ENCODE data around the gene S100B.

The S100B gene

DNA sequence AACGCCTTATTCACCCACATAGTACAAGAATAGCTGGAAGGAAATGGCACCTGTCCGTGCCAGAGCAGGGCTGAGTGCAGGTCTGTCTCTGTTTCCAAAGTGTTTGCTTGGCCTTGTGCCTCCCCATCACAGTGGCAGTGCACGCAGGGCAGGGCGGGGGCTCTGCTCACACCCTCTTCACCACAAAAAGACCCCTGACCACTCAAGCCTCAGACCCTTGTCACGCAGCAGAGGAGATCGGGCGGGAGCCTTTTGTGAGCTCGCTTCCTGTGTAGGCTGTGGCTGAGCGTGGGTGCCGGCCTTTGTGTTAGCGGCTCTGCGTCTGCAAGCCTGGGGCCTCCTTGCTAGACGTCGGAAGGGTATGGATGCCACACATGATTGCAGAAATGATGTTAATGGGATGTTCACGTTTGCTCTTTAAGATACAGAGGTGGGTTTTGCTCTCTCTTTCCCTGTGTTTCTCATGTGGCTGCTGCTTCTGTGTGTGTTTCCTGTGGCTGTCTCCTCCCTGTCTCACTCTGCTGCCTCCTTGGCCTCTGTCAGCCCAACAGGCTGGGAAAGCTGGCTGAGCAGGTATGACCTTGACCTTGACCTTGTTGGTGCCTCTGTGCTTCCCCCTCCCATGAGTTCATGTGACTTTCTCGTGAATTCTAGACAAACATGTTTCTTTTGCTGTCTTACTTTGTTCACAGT lies 45.4 kb downstream of the S100B start:
- no peak for DNase-seq

DNA sequence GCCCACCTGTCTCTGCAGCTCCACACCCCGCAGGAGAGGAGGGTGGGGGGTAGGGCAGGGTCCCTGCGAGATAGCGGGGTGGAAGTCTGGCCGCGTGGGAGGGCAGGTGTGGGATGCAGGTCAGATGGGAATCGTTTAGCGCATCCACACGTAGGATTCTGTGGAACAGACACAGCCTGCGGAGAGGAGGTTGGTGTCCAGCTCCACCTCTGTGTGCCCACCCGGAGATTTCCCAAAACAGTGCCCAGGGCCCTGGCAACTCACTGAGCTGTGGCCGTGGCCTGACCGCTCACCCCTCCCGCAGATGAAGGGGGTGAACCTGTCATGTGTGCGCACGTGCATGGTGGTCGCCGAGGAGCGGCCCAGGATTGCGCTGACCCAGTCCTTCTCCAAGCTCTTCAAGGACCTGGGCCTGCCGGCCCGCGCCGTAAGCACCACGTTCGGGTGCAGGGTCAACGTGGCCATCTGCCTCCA lies 46.9 kb downstream of the S100B start:
- no peak for DNase-seq

DNA sequence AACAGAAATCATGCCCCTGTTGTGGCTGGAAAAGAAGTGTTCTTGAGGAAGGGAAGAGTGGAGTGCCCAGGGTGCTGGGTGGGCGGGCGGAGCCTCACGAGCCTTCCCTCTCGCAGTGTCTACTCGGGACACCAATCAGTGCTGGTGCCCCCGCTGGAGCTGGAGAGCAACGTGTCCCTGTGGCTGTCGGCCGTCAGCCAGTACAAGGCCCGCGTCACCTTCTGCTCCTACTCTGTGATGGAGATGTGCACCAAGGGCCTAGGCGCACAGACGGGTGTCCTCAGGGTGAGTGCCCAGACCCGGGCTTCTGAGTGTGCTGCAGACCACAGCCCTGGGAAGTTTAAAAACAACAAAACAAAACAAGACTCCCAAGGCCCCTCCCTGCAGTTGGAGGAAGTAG lies 47.4 kb downstream of the S100B start:
- DNase-seq, result no peak

DNA sequence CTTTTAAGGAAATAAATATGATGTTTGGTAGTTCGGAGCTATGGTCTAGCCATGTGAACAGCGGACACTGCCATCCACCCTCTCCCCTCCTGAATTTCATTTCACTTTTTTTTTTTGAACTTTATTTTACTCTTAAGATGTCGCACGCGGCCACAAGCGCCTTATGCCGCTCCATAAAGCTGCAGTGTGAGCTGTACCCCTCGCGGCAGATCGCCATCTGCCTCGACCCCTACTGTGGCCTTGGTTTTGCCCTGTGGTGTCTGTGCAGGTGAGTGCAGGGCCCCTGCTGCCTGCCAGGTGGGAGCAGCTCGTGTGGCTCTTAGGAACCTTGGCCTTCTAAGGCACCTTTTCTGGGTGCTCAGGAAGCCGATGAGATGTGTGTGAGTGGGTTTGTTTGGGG lies 48.1 kb downstream of the S100B start:
- no peak for DNase-seq

DNA sequence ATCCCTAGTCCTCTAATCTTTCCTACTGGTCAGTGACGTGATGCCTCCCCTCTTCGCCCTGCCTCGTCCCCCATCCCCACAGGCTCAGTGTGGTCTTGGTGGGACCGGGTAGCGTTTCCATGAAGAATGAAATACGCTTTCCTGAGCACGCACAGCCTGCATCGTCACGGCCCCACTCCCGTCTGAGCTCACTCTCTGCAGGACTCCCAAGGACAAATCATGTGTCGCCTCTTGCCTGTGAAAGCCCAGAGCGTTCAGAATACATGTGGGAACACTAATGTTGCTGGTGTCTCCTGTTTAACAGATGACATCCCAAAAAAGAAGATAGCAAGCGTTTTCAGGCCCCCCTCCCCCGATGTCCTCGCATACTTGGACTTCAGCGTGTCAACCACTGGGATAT lies 49.2 kb downstream of the S100B start:
- DNase-seq, result no peak

DNA sequence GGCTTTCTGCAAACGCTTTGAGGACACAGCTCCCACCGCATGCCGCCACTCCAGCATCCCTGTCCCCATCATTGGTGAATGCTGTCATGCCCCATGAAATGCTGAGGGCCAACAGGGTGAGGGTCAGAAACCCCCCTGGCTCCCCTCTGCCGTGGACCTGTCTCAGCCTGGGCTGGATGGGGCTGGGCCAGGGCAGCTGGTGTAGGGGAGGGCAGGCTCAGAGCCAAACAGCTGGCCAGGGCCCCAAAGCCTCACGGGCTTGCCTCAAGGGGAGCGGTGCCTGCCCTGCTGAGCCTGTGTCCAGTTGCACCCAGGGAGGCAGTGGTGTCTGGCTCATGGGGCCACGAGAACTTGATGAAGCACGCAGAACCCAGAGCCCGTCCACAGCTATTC lies 49.7 kb downstream of the S100B start:
- DNase-seq, result no peak

DNA sequence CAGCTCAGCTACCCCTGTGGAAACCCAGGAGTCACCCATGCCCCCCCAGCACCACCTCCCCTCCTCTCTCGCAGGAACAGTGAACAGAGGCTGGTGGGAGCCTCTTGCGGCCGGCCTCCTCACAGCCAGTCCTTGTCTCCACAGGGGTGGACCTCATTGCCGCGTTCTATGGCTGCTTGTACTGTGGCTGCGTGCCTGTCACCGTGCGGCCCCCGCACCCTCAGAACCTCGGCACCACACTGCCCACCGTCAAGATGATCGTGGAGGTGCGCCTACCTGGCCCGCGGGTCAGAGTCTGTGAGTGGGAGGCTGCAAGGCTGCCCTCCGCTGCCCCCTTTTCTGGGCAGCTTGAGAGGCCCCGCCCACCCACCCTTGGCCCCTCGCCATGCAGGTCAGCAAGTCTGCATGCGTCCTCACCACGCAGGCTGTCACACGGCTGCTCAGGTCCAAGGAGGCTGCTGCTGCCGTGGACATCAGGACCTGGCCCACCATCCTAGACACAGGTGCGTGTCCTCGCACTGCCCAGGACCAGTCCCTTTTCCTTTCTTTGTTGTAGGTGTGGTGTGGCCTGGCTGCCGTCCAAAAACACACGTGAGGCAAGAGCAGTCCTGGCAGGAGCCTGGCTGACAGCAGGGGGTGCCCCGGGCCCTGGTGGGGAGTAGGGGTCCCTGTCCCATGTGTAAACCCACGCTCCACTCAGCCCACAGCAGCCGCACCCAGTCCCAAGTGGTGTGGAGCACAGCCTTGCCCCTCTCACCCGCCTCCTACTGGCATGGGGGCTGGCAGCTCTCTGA lies 50.3 kb downstream of the S100B start:
- no peak for DNase-seq

DNA sequence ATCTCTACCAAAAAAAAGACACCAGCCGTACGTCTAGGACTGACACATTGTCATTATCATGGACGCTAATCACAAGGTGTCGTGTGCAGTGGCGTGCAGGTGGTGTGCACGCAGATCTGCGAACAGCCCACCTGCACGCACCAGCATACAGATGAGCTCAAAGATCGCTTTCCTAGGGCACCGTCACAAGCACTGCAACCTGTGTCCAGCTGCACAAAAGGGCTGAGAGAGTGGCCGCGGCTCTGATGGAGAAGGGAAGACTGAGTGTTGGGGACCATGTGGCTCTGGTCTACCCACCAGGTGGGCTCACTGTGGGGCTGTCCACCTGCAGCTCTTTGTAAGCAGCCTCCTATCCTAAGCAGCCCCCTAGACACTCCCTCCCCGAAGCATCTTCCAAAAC lies 50.9 kb downstream of the S100B start:
- DNase-seq, result no peak

DNA sequence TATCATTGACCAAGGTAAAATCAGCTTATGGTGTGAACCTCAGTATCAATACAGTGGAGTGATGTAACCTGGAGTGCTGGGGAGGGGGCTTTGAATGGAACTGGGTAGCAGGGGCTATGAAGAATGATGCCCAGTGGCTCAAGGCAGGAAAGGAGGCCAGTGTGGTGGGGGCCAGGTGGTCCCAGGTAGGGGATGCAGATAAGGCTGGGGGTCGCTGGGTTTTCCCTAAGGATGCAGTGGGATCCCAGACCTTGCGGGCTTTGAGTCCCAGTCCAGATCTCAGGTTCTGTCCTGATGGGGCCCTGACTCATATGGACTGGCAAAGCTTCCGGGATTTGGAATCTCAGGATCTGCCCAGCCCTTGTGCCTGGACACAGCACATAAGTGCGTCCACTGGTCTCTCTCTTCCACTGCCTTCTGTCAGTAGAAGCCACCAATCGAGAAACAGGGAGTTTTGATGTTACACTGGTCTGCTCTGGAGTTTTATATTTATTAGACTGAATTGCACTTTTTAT lies 52.0 kb downstream of the S100B start:
- DNase-seq, result no peak

DNA sequence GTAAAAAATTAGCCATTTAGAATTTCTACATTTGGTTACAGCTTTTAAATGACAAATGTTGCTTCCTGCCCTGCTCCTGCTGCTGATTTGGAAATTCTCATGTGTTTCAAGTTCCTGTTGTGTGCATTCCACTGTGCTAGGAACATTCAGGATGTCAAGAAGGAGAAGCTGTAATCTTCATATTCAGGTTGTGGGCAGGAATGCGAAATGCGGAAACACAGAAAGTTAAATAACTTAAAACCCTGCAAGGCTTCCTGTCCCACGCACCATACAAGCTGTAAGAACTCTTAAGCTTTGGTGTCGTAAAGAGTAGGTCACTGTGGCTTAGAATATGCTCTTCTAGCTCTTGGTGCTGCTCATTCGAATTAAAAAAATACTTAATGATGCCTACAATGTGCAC lies 52.6 kb downstream of the S100B start:
- no peak for DNase-seq

DNA sequence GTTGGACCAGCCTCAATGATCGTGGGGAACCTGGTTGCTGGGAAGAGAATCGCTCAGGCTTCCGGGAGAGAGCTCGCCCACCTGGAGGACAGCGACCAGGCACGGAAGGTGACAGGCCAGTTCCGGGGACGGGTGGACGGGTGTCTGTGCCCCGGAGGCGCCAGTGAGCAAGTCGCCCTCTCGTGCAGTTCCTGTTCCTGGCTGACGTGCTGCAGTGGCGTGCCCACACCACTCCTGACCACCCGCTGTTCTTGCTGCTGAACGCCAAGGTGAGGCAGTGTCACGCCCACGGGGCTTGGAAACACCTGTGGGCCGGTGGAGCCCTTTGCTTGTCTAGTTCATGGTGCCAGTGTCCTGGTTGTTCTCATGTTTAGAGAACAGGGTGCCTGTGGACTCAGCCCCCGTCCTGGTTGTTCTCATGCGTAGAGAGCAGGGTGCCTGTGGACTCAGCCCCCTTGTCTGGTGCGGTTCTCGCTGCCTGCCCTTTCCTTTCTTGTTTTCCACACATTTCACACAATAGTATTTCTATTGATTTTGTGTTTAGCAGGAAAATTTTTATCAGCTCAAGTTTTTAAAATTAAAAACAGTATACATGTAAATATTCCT lies 53.1 kb downstream of the S100B start:
- DNase-seq, result no peak

DNA sequence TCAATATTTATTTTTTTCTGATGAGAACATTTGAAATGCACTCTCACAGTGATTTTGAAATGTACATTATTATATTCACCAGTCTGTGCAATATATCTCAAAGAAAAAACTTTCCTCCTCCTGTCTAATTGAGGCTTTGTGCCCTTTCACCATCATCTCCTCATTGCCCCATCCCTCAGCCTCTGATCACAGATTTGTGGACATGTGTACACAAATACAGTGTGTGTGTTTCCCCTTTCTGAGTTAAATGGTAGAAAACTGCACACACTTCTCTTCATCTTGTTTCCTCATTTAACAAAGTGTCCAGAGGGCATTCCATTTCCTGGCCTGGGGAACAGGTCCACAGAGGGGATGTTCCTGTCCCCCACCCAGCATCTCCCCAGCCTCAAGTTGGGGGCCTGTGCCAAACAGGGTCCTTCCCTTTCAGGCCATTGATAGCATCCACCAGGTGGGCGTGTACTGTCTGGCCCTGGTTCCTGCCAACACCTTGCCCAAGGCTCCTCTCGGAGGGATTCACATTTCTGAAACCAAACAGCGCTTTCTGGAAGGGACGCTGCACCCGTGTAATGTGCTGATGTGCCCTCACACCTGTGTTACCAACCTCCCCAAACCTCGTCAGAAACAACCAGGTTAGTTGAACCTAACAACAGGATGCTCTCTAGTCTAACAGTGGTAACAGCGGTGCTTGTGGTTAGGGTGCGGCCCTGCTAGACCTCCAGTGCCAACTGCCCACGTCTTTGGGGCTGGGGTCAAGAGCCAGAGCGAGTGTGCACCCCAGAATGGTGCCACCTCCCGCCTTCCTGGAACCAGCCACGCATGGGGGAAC lies 54.6 kb downstream of the S100B start:
- DNase-seq, result no peak

DNA sequence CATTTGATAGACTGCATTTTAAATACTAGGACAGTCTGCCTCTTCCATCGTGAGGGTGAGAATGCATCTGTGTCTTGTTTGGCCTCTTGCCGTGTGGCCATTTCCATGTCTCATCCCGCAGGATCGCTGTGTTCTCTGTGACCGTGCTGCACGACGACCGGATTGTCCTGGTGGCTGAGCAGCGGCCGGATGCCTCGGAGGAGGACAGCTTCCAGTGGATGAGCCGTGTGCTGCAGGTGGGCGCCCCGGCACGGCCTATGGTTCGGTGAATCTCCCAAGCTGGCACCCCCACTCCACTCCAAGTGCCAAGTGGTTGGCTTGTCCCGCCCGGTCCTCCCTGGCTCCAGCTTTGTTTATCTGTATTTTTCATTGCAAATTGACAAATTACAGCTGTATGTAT lies 55.2 kb downstream of the S100B start:
- DNase-seq, result no peak
